Hematopoietic multipotent progenitor cell (in vitro differentiated cells): ENCODE results near the gene DOK3. TPM values are rescaled to one million over a fixed set of nuclear protein-coding genes. Genes with fewer than 3 reads are reported as not detected.
A peak's percentile ranks its signal among the peaks of the same experiment; 100 is the strongest.

Source experiments
- DNase-seq, 3 donors: peaks; one replicate each; pipeline ENCODE4 v3.0.0-alpha.2; 2011 to 2015; ENCODE audit warnings: low read depth in 2 of 3, low spot score in 2 of 3
- total RNA-seq: library from RNA; depleted of rRNA; stranded (reverse); fragments of >200 nt; gene quantifications from one replicate; pipeline ENCODE4 v1.2.3, GENCODE V29; 2012

Gene DOK3
- total RNA-seq, 1 donor = 57.1 TPM

GRCh38 chr5:177516601-177517568 is 7.3 kb upstream of the DOK3 start, which contains the start of gene DDX41:
Gene DDX41, minus strand, starts transcription at chr5:177516961. Its CDS starts 16 bp downstream, at chr5:177516945.
- peak; percentile 87 to 98 (median 98) for DNase-seq

- DNase-seq = no peak
Measured at GRCh38 chr5:177515580-177515979, 6.0 kb upstream of the DOK3 start.

GRCh38 chr5:177514541-177514940 is 4.9 kb upstream of the DOK3 start:
- no peak for DNase-seq

GRCh38 chr5:177513500-177513899 is 3.9 kb upstream of the DOK3 start:
- DNase-seq = no peak

- DNase-seq = no peak
Measured at GRCh38 chr5:177512736-177513380, 3.2 kb upstream of the DOK3 start.

- DNase-seq = no peak
Measured at GRCh38 chr5:177511796-177512675, 2.4 kb upstream of the DOK3 start.

GRCh38 chr5:177511181-177511580 is 1.6 kb upstream of the DOK3 start:
- DNase-seq = no peak

- peak in 1 of 3 donors; percentile 47 for DNase-seq
Measured at GRCh38 chr5:177510567-177511053, 984 bp upstream of the DOK3 start.

- DNase-seq = no peak
Measured at GRCh38 chr5:177509991-177510566, 453 bp upstream of the DOK3 start.

GRCh38 chr5:177508837-177509236 is 789 bp downstream of the DOK3 start:
- DNase-seq = peak in 2 of 3 donors; percentile 72 to 85

GRCh38 chr5:177508221-177508611 is 1.4 kb downstream of the DOK3 start:
- DNase-seq = no peak

- DNase-seq = peak in 1 of 3 donors; percentile 37
Measured at GRCh38 chr5:177507596-177508220, 1.9 kb downstream of the DOK3 start.

GRCh38 chr5:177507165-177507564 is 2.5 kb downstream of the DOK3 start:
- DNase-seq = peak in 1 of 3 donors; percentile 56

- DNase-seq = no peak
Measured at GRCh38 chr5:177505075-177505474, 4.6 kb downstream of the DOK3 start.

- DNase-seq = no peak
Measured at GRCh38 chr5:177504086-177505056, 5.3 kb downstream of the DOK3 start.

GRCh38 chr5:177503351-177504085 is 6.1 kb downstream of the DOK3 start:
- no peak for DNase-seq

GRCh38 chr5:177502886-177503285 is 6.7 kb downstream of the DOK3 start:
- no peak for DNase-seq
